ENCODE results near the gene PCDHB8. TPM values are rescaled to one million over a fixed set of nuclear protein-coding genes. Genes with fewer than 3 reads are reported as not detected.
"Not testable (repeated sequence)": the region's sequence is repeated elsewhere in the genome, so short reads cannot be mapped to it uniquely, and the experiment has no call there.

Gene PCDHB8
- total RNA-seq, 1 experiment from 2014 or later, result not detected

- DNase-seq (ENCODE audit: low read depth); in situ Hi-C loops (cut with HindIII; ENCODE audit: low pct_unique_long_range_greater_than_20kb, low sequenced_read_pairs): not testable (repeated sequence)
Measured at GRCh38 chr5:141179876-141180275, 2.3 kb downstream of the PCDHB8 start.

- DNase-seq (ENCODE audit: low read depth), result no peak
- in situ Hi-C loops (cut with HindIII; ENCODE audit: low pct_unique_long_range_greater_than_20kb, low sequenced_read_pairs), result no loop called here
Measured at GRCh38 chr5:141180313-141180712, 2.7 kb downstream of the PCDHB8 start.

GRCh38 chr5:141182248-141182647 is 4.7 kb downstream of the PCDHB8 start, which contains the start of gene PCDHB16:
Gene PCDHB16 (plus strand): TSS chr5:141182387. CDS start chr5:141182560, 173 bp downstream.
- DNase-seq (ENCODE audit: low read depth), result peak; percentile 50
- in situ Hi-C loops (cut with HindIII; ENCODE audit: low pct_unique_long_range_greater_than_20kb, low sequenced_read_pairs), result no loop called here

GRCh38 chr5:141184117-141184855 is 6.7 kb downstream of the PCDHB8 start:
- DNase-seq (ENCODE audit: low read depth); in situ Hi-C loops (cut with HindIII; ENCODE audit: low pct_unique_long_range_greater_than_20kb, low sequenced_read_pairs): not testable (repeated sequence)

GRCh38 chr5:141186897-141187512 is 9.4 kb downstream of the PCDHB8 start, which contains the start of gene PCDHB9:
Gene PCDHB9 (plus strand): TSS chr5:141187161. CDS start chr5:141187319, 158 bp downstream.
- DNase-seq (ENCODE audit: low read depth), result peak; percentile 5
- in situ Hi-C loops (cut with HindIII; ENCODE audit: low pct_unique_long_range_greater_than_20kb, low sequenced_read_pairs), result no loop called here

- in situ Hi-C loops (cut with HindIII; ENCODE audit: low pct_unique_long_range_greater_than_20kb, low sequenced_read_pairs); DNase-seq (ENCODE audit: low read depth): not testable (repeated sequence)
Measured at GRCh38 chr5:141188682-141189081, 11.1 kb downstream of the PCDHB8 start.

- in situ Hi-C loops (cut with HindIII; ENCODE audit: low pct_unique_long_range_greater_than_20kb, low sequenced_read_pairs); DNase-seq (ENCODE audit: low read depth): not testable (repeated sequence)
Measured at GRCh38 chr5:141189131-141189530, 11.5 kb downstream of the PCDHB8 start.

- peak; percentile 53 for DNase-seq (ENCODE audit: low read depth)
- in situ Hi-C loops (cut with HindIII; ENCODE audit: low pct_unique_long_range_greater_than_20kb, low sequenced_read_pairs), result no loop called here
Measured at GRCh38 chr5:141192110-141192725, 14.6 kb downstream of the PCDHB8 start, which contains the start of gene PCDHB10. Gene PCDHB10 (plus strand): TSS chr5:141192353. CDS start chr5:141192553, 200 bp downstream.

- in situ Hi-C loops (cut with HindIII; ENCODE audit: low pct_unique_long_range_greater_than_20kb, low sequenced_read_pairs); DNase-seq (ENCODE audit: low read depth): not testable (repeated sequence)
Measured at GRCh38 chr5:141194332-141194731, 16.7 kb downstream of the PCDHB8 start.

GRCh38 chr5:141196363-141196762 is 18.8 kb downstream of the PCDHB8 start:
- no peak for DNase-seq (ENCODE audit: low read depth)
- in situ Hi-C loops (cut with HindIII; ENCODE audit: low pct_unique_long_range_greater_than_20kb, low sequenced_read_pairs), result no loop called here

- in situ Hi-C loops (cut with HindIII; ENCODE audit: low pct_unique_long_range_greater_than_20kb, low sequenced_read_pairs), result no loop called here
- peak; percentile 14 for DNase-seq (ENCODE audit: low read depth)
Measured at GRCh38 chr5:141199359-141200235, 22.0 kb downstream of the PCDHB8 start, which contains the start of gene PCDHB11. Gene PCDHB11 (plus strand): TSS chr5:141199627. CDS start chr5:141199775, 148 bp downstream.

- in situ Hi-C loops (cut with HindIII; ENCODE audit: low pct_unique_long_range_greater_than_20kb, low sequenced_read_pairs); DNase-seq (ENCODE audit: low read depth): not testable (repeated sequence)
Measured at GRCh38 chr5:141201126-141201525, 23.5 kb downstream of the PCDHB8 start.

- DNase-seq (ENCODE audit: low read depth); in situ Hi-C loops (cut with HindIII; ENCODE audit: low pct_unique_long_range_greater_than_20kb, low sequenced_read_pairs): not testable (repeated sequence)
Measured at GRCh38 chr5:141201646-141202045, 24.1 kb downstream of the PCDHB8 start.

- DNase-seq (ENCODE audit: low read depth), result peak; percentile 10
- in situ Hi-C loops (cut with HindIII; ENCODE audit: low pct_unique_long_range_greater_than_20kb, low sequenced_read_pairs), result no loop called here
Measured at GRCh38 chr5:141208478-141208877, 30.9 kb downstream of the PCDHB8 start, which contains the start of gene PCDHB12. Gene PCDHB12 (plus strand): TSS chr5:141208719. CDS start chr5:141208908, 189 bp downstream.

- in situ Hi-C loops (cut with HindIII; ENCODE audit: low pct_unique_long_range_greater_than_20kb, low sequenced_read_pairs); DNase-seq (ENCODE audit: low read depth): not testable (repeated sequence)
Measured at GRCh38 chr5:141210281-141210680, 32.7 kb downstream of the PCDHB8 start.

- in situ Hi-C loops (cut with HindIII; ENCODE audit: low pct_unique_long_range_greater_than_20kb, low sequenced_read_pairs); DNase-seq (ENCODE audit: low read depth): not testable (repeated sequence)
Measured at GRCh38 chr5:141210849-141211248, 33.3 kb downstream of the PCDHB8 start.

GRCh38 chr5:141213656-141214339 is 36.2 kb downstream of the PCDHB8 start, which contains the start of gene PCDHB13:
Gene PCDHB13 (plus strand): TSS chr5:141213919. CDS start chr5:141214124, 205 bp downstream.
- in situ Hi-C loops (cut with HindIII; ENCODE audit: low pct_unique_long_range_greater_than_20kb, low sequenced_read_pairs), result not testable (repeated sequence)
- DNase-seq (ENCODE audit: low read depth), result peak; percentile 6
